ENCODE results near the gene PCDHGA10.

GRCh38 chr5:141383345-141383744 lies 29.4 kb upstream of the PCDHGA10 start:
- TF ChIP-seq CTCF (IDR thresholded peaks at IDR 0.05) = no peak
- no peak for TF ChIP-seq POLR2A (IDR thresholded peaks at IDR 0.05)
